H9 (cell line): ENCODE results near the gene LPP. TPM values are rescaled to one million over a fixed set of nuclear protein-coding genes. Genes with fewer than 3 reads are reported as not detected.

Experiments
- DNase-seq: peaks from one replicate; pipeline ENCODE4 v3.0.0-alpha.2; 2017
- H2AFZ ChIP-seq: one replicate; pipeline ENCODE4 v1.6.1; 2013; ENCODE audit warnings: mild to moderate bottlenecking, low read length, control low read depth, moderate library complexity
- H2AK5ac ChIP-seq: 2 replicates; pipeline ENCODE4 v1.6.1; 2013; ENCODE audit warnings: low read length, control low read depth, mixed read lengths; ENCODE audit not compliant: insufficient read length
- H2BK120ac ChIP-seq: one replicate; pipeline ENCODE4 v1.6.1; 2013; ENCODE audit warnings: low read depth, mild to moderate bottlenecking, low read length, control low read depth, inconsistent platforms; ENCODE audit not compliant: poor library complexity, severe bottlenecking
- H2BK12ac ChIP-seq: 2 replicates; pipeline ENCODE4 v1.6.1; 2013; ENCODE audit warnings: low read length, control low read depth, mixed read lengths, low read depth; ENCODE audit not compliant: insufficient read length
- H2BK15ac ChIP-seq: 2 replicates; pipeline ENCODE4 v1.6.1; 2013; ENCODE audit warnings: low read depth, low read length, control low read depth
- H2BK20ac ChIP-seq: one replicate; pipeline ENCODE4 v1.6.1; 2013; ENCODE audit warnings: low read depth, mild to moderate bottlenecking, low read length, control low read depth, inconsistent platforms; ENCODE audit not compliant: poor library complexity, severe bottlenecking
- H2BK5ac ChIP-seq: 2 replicates; pipeline ENCODE4 v1.6.1; 2013; ENCODE audit warnings: low read length, control low read depth, mixed read lengths; ENCODE audit not compliant: insufficient read length
- H3K14ac ChIP-seq: 2 replicates; pipeline ENCODE4 v1.6.1; 2013; ENCODE audit warnings: low read length, control low read depth; ENCODE audit not compliant: insufficient read depth
- H3K18ac ChIP-seq: 2 replicates; pipeline ENCODE4 v1.6.1; 2013; ENCODE audit warnings: low read depth, mild to moderate bottlenecking, mixed read lengths, low read length, control low read depth; ENCODE audit not compliant: insufficient read length
- H3K23ac ChIP-seq: 2 replicates; pipeline ENCODE4 v1.6.1; 2013; ENCODE audit warnings: low read length, control low read depth, mixed read lengths, low read depth; ENCODE audit not compliant: insufficient read length
- H3K23me2 ChIP-seq: 2 replicates; pipeline ENCODE4 v1.6.1; 2013; ENCODE audit warnings: low read depth, mild to moderate bottlenecking, mixed read lengths, low read length, control low read depth; ENCODE audit not compliant: insufficient read length, poor library complexity, severe bottlenecking
- H3K27ac ChIP-seq: 2 replicates; pipeline ENCODE4 v1.5.1; 2013; ENCODE audit warnings: low read length, control low read depth, mixed read lengths, low read depth; ENCODE audit not compliant: insufficient read length
- H3K27me3 ChIP-seq: 2 replicates; pipeline ENCODE4 v1.6.1; 2013; ENCODE audit warnings: low read length, control low read depth, inconsistent platforms; ENCODE audit not compliant: insufficient read depth
- H3K4ac ChIP-seq: 2 replicates; pipeline ENCODE4 v1.6.1; 2013; ENCODE audit warnings: low read depth, mild to moderate bottlenecking, control low read depth, inconsistent platforms, low read length, moderate library complexity
- H3K4me1 ChIP-seq: 2 replicates; pipeline ENCODE4 v1.6.1; 2013; ENCODE audit warnings: low read length, control low read depth, inconsistent platforms; ENCODE audit not compliant: insufficient read depth
- H3K4me2 ChIP-seq: 2 replicates; pipeline ENCODE4 v1.6.1; 2013; ENCODE audit warnings: low read length, control low read depth, mixed read lengths; ENCODE audit not compliant: insufficient read length, insufficient read depth
- H3K56ac ChIP-seq: 2 replicates; pipeline ENCODE4 v1.6.1; 2013; ENCODE audit warnings: low read depth, mild to moderate bottlenecking, mixed read lengths, low read length, control low read depth; ENCODE audit not compliant: insufficient read length
- H3K79me1 ChIP-seq: 2 replicates; pipeline ENCODE4 v1.6.1; 2013; ENCODE audit warnings: low read depth, mild to moderate bottlenecking, moderate library complexity, low read length, control low read depth, inconsistent platforms; ENCODE audit not compliant: insufficient read depth, poor library complexity, severe bottlenecking
- H3K79me2 ChIP-seq: 2 replicates; pipeline ENCODE4 v1.6.1; 2013; ENCODE audit warnings: low read length, control low read depth, inconsistent platforms; ENCODE audit not compliant: insufficient read depth
- H3K9ac ChIP-seq: 2 replicates; pipeline ENCODE4 v1.6.1; 2013; ENCODE audit warnings: low read length, control low read depth, mixed read lengths; ENCODE audit not compliant: insufficient read length; ENCODE audit errors: extremely low read depth
- H3K9me3 ChIP-seq: one replicate; pipeline ENCODE4 v1.6.1; 2013; ENCODE audit warnings: low read depth, low read length, inconsistent platforms; ENCODE audit not compliant: control insufficient read depth
- H3T11ph ChIP-seq: one replicate; pipeline ENCODE4 v1.6.1; 2013; ENCODE audit warnings: mild to moderate bottlenecking, low read length, control low read depth, inconsistent platforms
- H4K20me1 ChIP-seq: one replicate; pipeline ENCODE4 v1.6.1; 2013; ENCODE audit not compliant: control insufficient read depth, insufficient read length, insufficient read depth
- H4K5ac ChIP-seq: 2 replicates; pipeline ENCODE4 v1.6.1; 2013; ENCODE audit warnings: low read depth, mild to moderate bottlenecking, mixed read lengths, low read length, control low read depth; ENCODE audit not compliant: insufficient read length
- H4K8ac ChIP-seq: replicated peaks from 2 replicates; pipeline ENCODE4 v1.6.1; 2013; ENCODE audit warnings: low read length, control low read depth, mixed read lengths, low read depth; ENCODE audit not compliant: insufficient read length
- H4K91ac ChIP-seq: 2 replicates; pipeline ENCODE4 v1.6.1; 2013; ENCODE audit warnings: low read depth, mild to moderate bottlenecking, moderate library complexity, mixed read lengths, low read length, control low read depth; ENCODE audit not compliant: insufficient read length
- H3K27ac Mint-ChIP-seq, 3 experiments: 2 replicates in 2 of 3; 3 replicates in 1 of 3; pipeline ENCODE4 v1.8.0; 2020 to 2021; ENCODE audit warnings: mixed read lengths in 3 of 3, mild to moderate bottlenecking in 1 of 3, moderate library complexity in 1 of 3
- H3K27me3 Mint-ChIP-seq: 2 replicates; pipeline ENCODE4 v1.8.0; 2021; ENCODE audit warnings: low read depth, mild to moderate bottlenecking, moderate library complexity, mixed read lengths
- H3K36me3 Mint-ChIP-seq, 3 experiments: 2 replicates in 2 of 3; 3 replicates in 1 of 3; pipeline ENCODE4 v1.8.0; 2020 to 2021; ENCODE audit warnings: low read depth in 3 of 3, mixed read lengths in 3 of 3; ENCODE audit not compliant: insufficient read depth in 1 of 3
- H3K4me1 Mint-ChIP-seq, 2 experiments: 2 replicates each; pipeline ENCODE4 v1.8.0; 2020; ENCODE audit warnings: mixed read lengths in 2 of 2
- H3K4me3 Mint-ChIP-seq, 2 experiments: 2 replicates in 1 of 2; 3 replicates in 1 of 2; pipeline ENCODE4 v1.8.0; 2020 to 2021; ENCODE audit warnings: mild to moderate bottlenecking in 2 of 2, mixed read lengths in 2 of 2, moderate library complexity in 1 of 2
- H3K9me3 Mint-ChIP-seq, 2 experiments: 2 replicates in 1 of 2; 3 replicates in 1 of 2; pipeline ENCODE4 v1.8.0; 2020; ENCODE audit warnings: mild to moderate bottlenecking in 2 of 2, mixed read lengths in 2 of 2, moderate library complexity in 1 of 2
- CTCF ChIP-seq: fragments of 200-600 bp; sonication (generic); conservative IDR thresholded peaks from 3 replicates; pipeline ENCODE4 v1.8.0; 2021; ENCODE audit warnings: antibody characterized with exemption, mild to moderate bottlenecking
- WGBS: extraction: QIAGEN DNeasy Blood & Tissue Kit; methylation state at CpG from one replicate; pipeline ENCODE4 v1.1.7; 2013; ENCODE audit warnings: missing lambda C conversion rate, low lambda C conversion rate, mixed read lengths; ENCODE audit not compliant: insufficient read length; ENCODE audit errors: extremely low coverage; 5-methylcytosine and 5-hydroxymethylcytosine counted together
- total RNA-seq: library from RNA; stranded (reverse); gene quantifications from 2 replicates; pipeline ENCODE4 v1.2.1, GENCODE V29; 2021

The LPP gene
- total RNA-seq, 1 experiment from 2014 or later, result 64.6 TPM

GRCh38 chr3:188360364-188360881 lies 206.5 kb downstream of the LPP start:
- Histone ChIP-seq H4K91ac (no peak overlapping the region), H2AFZ (no peak overlapping the region), H2BK12ac (no peak overlapping the region), H3K9me3 (no peaks in the 10 kb centered on the region), H3K4me1 (no peaks in the 10 kb centered on the region; the same call in 1 of the 2 replicates), H3K9ac (no peak overlapping the region), H3K18ac (no peak overlapping the region), H3K23ac (no peak overlapping the region), H3K23me2 (no peaks in the 10 kb centered on the region), H3K79me1 (no peaks in the 10 kb centered on the region), H3K14ac (no peak overlapping the region), H3T11ph (no peak overlapping the region), H3K79me2 (no peaks in the 10 kb centered on the region), H2BK20ac (no peak overlapping the region), H4K8ac (no peak overlapping the region), H3K4ac (no peak overlapping the region), H2BK5ac (no peak overlapping the region), H2BK15ac (no peak overlapping the region), H3K27me3 (no peaks in the 10 kb centered on the region), H2BK120ac (no peak overlapping the region), H3K27ac (no peak overlapping the region), H4K20me1 (no peaks in the 10 kb centered on the region), H3K4me2 (no peak overlapping the region), H3K56ac (no peak overlapping the region), H2AK5ac (no peak overlapping the region), H4K5ac (no peak overlapping the region)
- Mint-ChIP-seq H3K4me1 (peaks cover 13 to 22% of the 10 kb centered on the region in 2 experiments; a peak in 3 of 4 replicates), H3K27ac (no peak overlapping the region), H3K27me3 (no peaks in the 10 kb centered on the region), H3K9me3 (no peaks in the 10 kb centered on the region), H3K4me3 (no peak overlapping the region), H3K36me3 (no peaks in the 10 kb centered on the region)
- no peak for DNase-seq
- WGBS, result no CpG with 5 or more reads among the region's 3 CpGs
- no peak for TF ChIP-seq CTCF
